ENCODE measurements around the gene RNF186. TPM values are rescaled to one million over a fixed set of nuclear protein-coding genes. Genes with fewer than 3 reads are reported as not detected.

RNF186 gene
- not detected in 2 replicates for total RNA-seq

GRCh38 chr1:19814681-19815503 lies at the start of gene RNF186:
RNF186 (minus strand) TSS chr1:19815283; CDS start chr1:19815101, 182 bp downstream.

GRCh38 chr1:19799230-19800075 lies 15.6 kb downstream of the RNF186 start, which contains the start of gene TMCO4:
TMCO4 (minus strand) TSS chr1:19799916; CDS start chr1:19780758, 19,158 bp downstream.

Other genes starting within 250 kb of the RNF186 start
- gene NBL1, start 171.0 kb downstream of the RNF186 start, total RNA-seq: 47.3 and 60.2 TPM in 2 replicates
- not detected in 2 replicates for gene HTR6, start 150.4 kb downstream of the RNF186 start, total RNA-seq
- 6.5 and 6.9 TPM in 2 replicates for gene TMCO4, start 15.4 kb downstream of the RNF186 start, total RNA-seq
- 6.2 and 6.7 TPM in 2 replicates for gene OTUD3, start 67.1 kb upstream of the RNF186 start, total RNA-seq
- not detected in 2 replicates for gene PLA2G2E, start 108.3 kb upstream of the RNF186 start, total RNA-seq
- not detected in 2 replicates for gene PLA2G2A, start 164.3 kb upstream of the RNF186 start, total RNA-seq